HG02840 (cell line): ENCODE data around the gene PDSS2.

Source experiments
- ATAC-seq: cut with Tn5 transposase; IDR thresholded peaks from one replicate; pipeline ENCODE4 v1.9.1; 2021; ENCODE audit warnings: mild to moderate bottlenecking, moderate library complexity, moderate number of reproducible peaks; ENCODE audit not compliant: unreplicated experiment, low FRiP score

PDSS2 gene

DNA sequence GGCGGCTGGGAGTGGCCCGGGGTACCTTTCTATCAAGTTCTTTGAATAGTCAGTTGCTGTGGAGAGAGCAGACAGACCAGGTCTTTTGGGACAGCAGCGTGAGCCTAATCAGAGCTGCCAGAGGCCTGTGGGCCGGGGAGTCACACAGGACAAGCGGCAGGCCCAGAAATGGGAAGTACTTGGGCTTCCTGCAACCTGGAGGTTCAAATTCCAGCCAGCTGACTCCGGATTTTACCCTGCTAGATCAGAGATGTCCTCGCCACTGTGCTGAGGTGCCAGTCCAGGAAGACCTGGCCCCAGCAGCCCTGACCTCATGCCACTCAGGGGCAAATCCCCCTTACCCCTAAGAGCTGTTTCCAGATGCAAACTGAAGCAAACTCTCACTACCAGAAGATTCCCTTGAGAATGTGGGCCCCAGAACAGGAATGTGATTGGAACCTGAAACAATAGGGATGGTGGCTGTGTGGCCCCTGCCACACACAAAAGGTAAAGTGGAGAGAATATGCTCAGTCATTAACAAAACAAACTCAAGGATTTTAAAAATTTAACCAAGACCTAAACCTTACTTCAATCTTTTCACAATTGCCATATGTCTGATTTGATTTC lies 353.8 kb downstream of the PDSS2 start:
- no peak for ATAC-seq

DNA sequence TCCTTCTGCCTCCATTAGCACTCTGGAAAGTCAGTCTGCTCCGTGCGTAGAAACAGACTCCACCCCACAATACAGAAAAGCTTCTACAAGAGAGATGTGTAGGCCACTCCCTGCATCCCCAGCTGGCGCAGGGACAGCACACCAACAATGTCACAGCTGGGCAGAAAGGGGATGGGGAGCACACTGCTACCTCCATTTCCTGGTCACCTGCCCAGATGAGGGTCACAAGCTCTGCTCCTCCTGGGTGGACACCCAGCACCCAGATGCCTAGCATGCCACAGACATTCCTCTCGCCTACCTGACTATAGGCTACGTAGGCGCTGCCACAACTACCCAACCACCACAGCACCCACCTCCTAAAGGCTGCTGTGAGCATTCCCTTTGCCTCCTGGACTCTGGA lies 356.3 kb downstream of the PDSS2 start:
- no peak for ATAC-seq
